Activated CD4-positive, alpha-beta T cell treated with anti-CD3 and anti-CD28 coated beads, Interleukin-2, amount 50 U/mL, for 48 hours (primary cell): ENCODE data around the gene CYP8B1.

Source experiments
- DNase-seq, 2 experiments: peaks; one replicate each; pipeline ENCODE4 v3.0.0-alpha.2; 2020

CYP8B1 gene

GRCh38 chr3:42851228-42851834 lies 24.3 kb downstream of the CYP8B1 start:
- DNase-seq: no peak

GRCh38 chr3:42850263-42850662 lies 25.4 kb downstream of the CYP8B1 start:
- DNase-seq: no peak

GRCh38 chr3:42849017-42849416 lies 26.7 kb downstream of the CYP8B1 start:
- no peak for DNase-seq

- DNase-seq: no peak
These were observed 27.9 kb downstream of the CYP8B1 start for GRCh38 chr3:42847731-42848130.

- DNase-seq: no peak
These were observed 28.8 kb downstream of the CYP8B1 start for GRCh38 chr3:42846685-42847522.

- DNase-seq: no peak
These were observed 30.9 kb downstream of the CYP8B1 start for GRCh38 chr3:42844815-42845214.

GRCh38 chr3:42844412-42844713 lies 31.3 kb downstream of the CYP8B1 start:
- no peak for DNase-seq

- no peak for DNase-seq
These were observed 31.8 kb downstream of the CYP8B1 start for GRCh38 chr3:42843713-42844411.

- DNase-seq: no peak
These were observed 34.3 kb downstream of the CYP8B1 start for GRCh38 chr3:42841332-42841731.

- no peak for DNase-seq
These were observed 36.1 kb downstream of the CYP8B1 start for GRCh38 chr3:42839616-42840015.

GRCh38 chr3:42838571-42838970 lies 37.1 kb downstream of the CYP8B1 start:
- DNase-seq: no peak

GRCh38 chr3:42836150-42837123 lies 39.2 kb downstream of the CYP8B1 start:
- no peak for DNase-seq

- peak; percentile 83 to 88 for DNase-seq
These were observed 44.4 kb downstream of the CYP8B1 start for GRCh38 chr3:42831321-42831713.

- no peak for DNase-seq
These were observed 45.0 kb downstream of the CYP8B1 start for GRCh38 chr3:42830437-42831320.

- no peak for DNase-seq
These were observed 45.8 kb downstream of the CYP8B1 start for GRCh38 chr3:42829628-42830436.

GRCh38 chr3:42829083-42829627 lies 46.5 kb downstream of the CYP8B1 start:
- DNase-seq: no peak

- no peak for DNase-seq
These were observed 48.0 kb downstream of the CYP8B1 start for GRCh38 chr3:42827654-42828053.

GRCh38 chr3:42827023-42827422 lies 48.7 kb downstream of the CYP8B1 start:
- DNase-seq: no peak

GRCh38 chr3:42826141-42826540 lies 49.5 kb downstream of the CYP8B1 start:
- DNase-seq: no peak

GRCh38 chr3:42823351-42823750 lies 52.3 kb downstream of the CYP8B1 start:
- no peak for DNase-seq

- DNase-seq: no peak
These were observed 52.9 kb downstream of the CYP8B1 start for GRCh38 chr3:42822828-42823227.
